Measurements from ENCODE around the gene RNPEP.
"Not testable (repeated sequence)": the region's sequence is repeated elsewhere in the genome, so short reads cannot be mapped to it uniquely, and the experiment has no call there.

RNPEP gene

DNA sequence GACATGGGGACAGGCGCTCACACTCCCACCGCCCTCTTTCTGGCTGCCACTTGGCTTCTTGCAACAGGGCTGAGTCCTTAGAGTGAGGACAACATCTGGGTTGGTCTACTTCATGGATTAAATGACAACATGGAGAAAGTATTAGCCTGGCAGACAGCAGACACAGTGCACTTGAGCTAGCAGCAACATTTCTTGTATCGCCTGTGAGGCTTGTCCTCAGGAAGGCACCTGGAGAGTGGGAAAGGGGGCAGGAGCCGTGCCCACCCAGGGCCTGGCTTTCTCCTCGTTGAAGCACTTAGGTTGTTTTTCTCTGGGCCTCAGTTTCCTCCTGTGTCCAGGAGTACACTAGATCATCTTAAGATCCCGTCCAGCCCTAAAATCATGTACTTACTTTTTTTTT is 31.6 kb downstream of the RNPEP start:
- Mint-ChIP-seq H3K36me3 (no peaks in the 10 kb centered on the region), H3K4me3 (no peak overlapping the region), H3K27me3 (peaks cover 2% of the 10 kb centered on the region), H3K9me3 (no peaks in the 10 kb centered on the region), H3K4me1 (no peaks in the 10 kb centered on the region), H3K27ac (no peak overlapping the region)

DNA sequence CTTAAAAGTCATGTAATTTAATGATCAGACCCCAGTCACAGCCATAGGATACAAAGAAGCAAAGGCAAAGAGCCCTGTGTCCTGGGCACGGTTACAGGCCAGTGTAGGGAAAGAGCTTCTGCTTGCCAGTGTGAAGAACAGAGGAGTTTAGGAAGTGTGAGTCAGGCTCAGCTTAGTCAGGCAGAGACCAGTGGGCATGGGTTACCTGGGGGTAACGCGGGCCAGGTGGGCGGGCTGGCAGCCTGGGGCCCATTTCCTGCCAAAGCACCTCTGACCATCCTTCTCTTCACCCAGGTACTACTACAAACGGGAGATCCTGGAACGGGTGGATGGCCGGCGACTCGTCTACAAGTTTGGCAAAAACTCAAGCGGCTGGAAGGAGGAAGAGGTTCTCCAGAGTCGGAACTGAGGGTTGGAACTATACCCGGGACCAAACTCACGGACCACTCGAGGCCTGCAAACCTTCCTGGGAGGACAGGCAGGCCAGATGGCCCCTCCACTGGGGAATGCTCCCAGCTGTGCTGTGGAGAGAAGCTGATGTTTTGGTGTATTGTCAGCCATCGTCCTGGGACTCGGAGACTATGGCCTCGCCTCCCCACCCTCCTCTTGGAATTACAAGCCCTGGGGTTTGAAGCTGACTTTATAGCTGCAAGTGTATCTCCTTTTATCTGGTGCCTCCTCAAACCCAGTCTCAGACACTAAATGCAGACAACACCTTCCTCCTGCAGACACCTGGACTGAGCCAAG is 32.6 kb downstream of the RNPEP start:
- H3K9me3 Mint-ChIP-seq, result no peaks in the 10 kb centered on the region
- H3K4me3 Mint-ChIP-seq, result no peak overlapping the region
- no peaks in the 10 kb centered on the region for H3K4me1 Mint-ChIP-seq
- H3K27me3 Mint-ChIP-seq, result peaks cover 2% of the 10 kb centered on the region
- H3K36me3 Mint-ChIP-seq, result no peaks in the 10 kb centered on the region
- no peak overlapping the region for H3K27ac Mint-ChIP-seq

DNA sequence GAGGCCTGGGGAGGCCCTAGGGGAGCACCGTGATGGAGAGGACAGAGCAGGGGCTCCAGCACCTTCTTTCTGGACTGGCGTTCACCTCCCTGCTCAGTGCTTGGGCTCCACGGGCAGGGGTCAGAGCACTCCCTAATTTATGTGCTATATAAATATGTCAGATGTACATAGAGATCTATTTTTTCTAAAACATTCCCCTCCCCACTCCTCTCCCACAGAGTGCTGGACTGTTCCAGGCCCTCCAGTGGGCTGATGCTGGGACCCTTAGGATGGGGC is 33.2 kb downstream of the RNPEP start:
- H3K4me1 Mint-ChIP-seq, result no peaks in the 10 kb centered on the region
- H3K27ac Mint-ChIP-seq, result no peak overlapping the region
- no peak overlapping the region for H3K4me3 Mint-ChIP-seq
- peaks cover 2% of the 10 kb centered on the region for H3K27me3 Mint-ChIP-seq
- no peaks in the 10 kb centered on the region for H3K36me3 Mint-ChIP-seq
- H3K9me3 Mint-ChIP-seq, result no peaks in the 10 kb centered on the region

DNA sequence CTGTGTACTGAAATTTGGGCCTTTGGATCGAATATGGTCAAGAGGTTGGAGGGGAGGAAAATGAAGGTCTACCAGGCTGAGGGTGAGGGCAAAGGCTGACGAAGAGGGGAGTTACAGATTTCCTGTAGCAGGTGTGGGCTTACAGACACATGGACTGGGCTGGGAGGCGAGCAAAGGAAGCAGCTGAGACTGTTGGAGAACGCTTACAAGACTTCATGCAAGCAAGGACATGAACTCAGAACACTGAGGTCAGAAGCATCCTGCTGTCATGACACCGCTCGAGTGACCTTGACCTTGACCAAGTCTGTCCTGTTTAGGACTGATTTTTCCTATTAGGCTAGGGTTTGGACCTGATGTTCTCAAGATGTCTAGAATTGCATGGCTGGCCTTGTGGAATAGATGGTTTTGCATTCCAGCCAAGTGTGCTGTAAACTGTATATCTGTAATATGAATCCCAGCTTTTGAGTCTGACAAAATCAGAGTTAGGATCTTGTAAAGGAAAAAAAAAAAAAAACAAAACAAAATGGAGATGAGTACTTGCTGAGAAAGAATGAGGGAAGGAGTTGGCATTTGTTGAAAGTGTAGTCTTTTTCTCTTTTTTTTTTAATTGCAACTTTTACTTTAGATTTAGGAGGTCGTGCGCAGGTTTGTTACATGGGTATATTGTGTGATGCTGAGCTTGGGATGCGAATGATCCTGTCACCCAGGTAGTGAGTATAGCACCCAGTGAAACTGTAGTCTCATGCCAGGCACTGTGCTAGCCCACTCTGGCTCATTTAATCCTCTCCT is 33.8 kb downstream of the RNPEP start:
- peaks cover 2% of the 10 kb centered on the region for H3K27me3 Mint-ChIP-seq
- no peaks in the 10 kb centered on the region for H3K36me3 Mint-ChIP-seq
- no peak overlapping the region for H3K4me3 Mint-ChIP-seq
- H3K4me1 Mint-ChIP-seq, result no peaks in the 10 kb centered on the region
- H3K27ac Mint-ChIP-seq, result no peak overlapping the region
- no peaks in the 10 kb centered on the region for H3K9me3 Mint-ChIP-seq

DNA sequence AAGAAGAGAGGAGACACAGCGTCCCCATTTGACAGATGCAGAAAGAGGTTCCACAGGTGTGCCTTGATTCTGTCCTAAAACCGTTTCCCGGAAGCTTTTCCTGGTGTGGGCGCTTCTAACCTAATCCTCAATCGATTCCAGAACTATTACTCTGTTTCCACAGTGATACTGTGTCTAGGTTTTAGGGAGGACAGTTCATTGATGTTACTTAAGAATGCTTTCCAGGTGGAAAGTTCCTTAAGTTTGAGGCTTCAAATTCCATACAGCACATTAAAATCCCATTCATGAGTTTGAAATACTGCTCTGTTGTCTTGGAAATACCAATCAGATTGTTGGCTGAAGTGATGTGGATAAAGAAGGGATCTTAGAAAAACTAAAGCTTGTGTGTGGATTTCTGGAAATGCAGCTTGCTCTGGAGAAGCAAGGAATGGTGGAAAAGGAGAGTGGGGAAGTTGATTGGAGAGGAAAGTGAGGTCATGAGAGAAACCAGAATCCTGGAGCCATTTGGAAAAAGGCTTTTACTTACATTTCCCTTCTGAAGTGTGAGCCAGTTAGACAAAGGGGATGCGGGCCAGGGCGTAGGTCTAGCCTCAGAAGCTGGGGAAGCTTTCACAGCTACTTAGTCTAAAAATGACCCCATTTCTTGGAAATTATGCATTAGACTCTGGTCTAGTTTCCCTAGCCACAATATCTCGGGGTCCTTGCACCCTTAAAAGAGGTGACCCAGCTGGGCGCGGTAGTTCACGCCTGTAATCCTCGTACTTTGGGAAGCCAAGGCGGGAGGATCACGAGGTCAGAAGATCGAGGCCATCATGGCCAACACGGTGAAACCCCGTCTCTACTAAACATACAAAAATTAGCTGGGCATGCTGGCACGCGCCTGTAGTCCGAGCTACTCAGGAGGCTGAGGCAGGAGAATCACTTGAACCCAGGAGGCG is 34.6 kb downstream of the RNPEP start:
- Mint-ChIP-seq H3K36me3 (no peaks in the 10 kb centered on the region), H3K9me3 (no peaks in the 10 kb centered on the region), H3K27ac (no peak overlapping the region), H3K4me3 (no peak overlapping the region), H3K27me3 (peaks cover 2% of the 10 kb centered on the region), H3K4me1 (no peaks in the 10 kb centered on the region)

DNA sequence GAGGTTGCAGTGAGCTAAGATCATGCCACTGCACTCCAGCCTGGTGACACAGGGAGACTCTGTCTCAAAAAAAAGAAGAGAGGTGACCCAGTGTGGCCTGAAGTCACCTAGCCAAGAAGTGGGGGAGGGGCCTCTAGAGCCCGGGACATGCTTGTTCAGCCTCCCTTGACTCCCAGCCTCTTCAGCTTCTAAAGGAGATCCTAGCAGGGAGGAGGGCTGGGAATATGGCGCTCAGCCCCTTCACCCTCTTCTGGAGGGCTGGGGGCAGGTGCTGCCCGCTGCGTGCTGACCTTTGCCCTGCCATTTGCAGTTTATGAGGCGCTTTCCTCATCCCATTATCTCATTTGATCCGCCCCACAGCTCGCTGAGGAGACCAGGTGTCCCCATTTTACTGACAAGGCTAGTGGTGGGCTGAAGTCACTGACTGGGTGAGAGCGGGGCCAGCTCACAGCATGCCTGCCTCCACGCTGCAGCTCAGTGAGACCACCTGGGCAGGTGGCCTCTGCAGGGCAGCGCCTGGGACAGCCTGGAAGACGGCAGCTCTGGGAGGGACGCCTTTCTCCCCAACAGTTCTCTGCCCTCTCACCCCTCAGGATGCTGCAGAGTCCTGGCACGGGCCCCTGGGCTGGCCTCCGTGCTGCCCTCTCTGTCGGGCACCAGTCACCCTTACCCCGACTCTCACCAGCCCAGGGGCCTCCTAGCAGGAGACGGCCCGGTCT is 35.5 kb downstream of the RNPEP start:
- peaks cover 2% of the 10 kb centered on the region for H3K27me3 Mint-ChIP-seq
- H3K27ac Mint-ChIP-seq, result no peak overlapping the region
- no peaks in the 10 kb centered on the region for H3K4me1 Mint-ChIP-seq
- H3K9me3 Mint-ChIP-seq, result no peaks in the 10 kb centered on the region
- H3K4me3 Mint-ChIP-seq, result no peak overlapping the region
- no peaks in the 10 kb centered on the region for H3K36me3 Mint-ChIP-seq

DNA sequence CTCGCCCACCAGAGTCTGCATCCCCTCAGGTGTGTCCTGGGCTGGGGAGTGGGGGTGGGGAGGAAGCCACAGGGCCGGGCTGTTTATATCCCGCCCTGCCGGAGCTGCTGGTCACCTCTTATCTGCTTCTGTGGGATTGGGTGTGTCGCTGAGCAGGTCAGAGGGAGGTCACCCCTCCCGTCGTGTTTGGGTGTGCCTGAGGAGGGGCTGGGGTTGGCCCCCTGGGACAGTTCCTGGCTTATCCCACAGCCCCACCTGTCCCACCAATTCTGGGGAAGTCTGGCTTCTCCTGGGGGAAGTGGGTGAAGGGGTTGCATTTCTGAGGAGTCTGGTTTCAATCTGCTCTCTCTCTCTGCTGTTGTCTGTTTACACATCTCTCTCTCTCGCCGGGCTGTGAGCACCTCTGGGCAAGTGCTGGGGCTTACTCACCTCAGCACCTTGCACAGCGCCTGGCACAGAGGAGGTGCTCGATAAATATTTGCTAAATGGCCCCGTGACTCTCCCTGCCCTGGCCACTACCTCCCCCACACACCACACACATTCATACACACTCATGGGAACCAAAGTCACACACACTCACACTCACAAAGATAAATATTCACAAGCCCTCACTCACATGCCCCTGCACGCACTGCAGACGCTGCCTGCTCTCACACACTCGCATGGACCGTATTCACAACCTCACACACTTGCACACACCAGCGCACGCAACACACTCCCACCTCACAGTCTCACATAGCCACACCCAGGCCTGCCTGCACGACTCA is 36.2 kb downstream of the RNPEP start:
- peaks cover 2% of the 10 kb centered on the region for H3K27me3 Mint-ChIP-seq
- H3K9me3 Mint-ChIP-seq, result no peaks in the 10 kb centered on the region
- H3K36me3 Mint-ChIP-seq, result no peaks in the 10 kb centered on the region
- H3K27ac Mint-ChIP-seq, result no peak overlapping the region
- H3K4me3 Mint-ChIP-seq, result no peak overlapping the region
- H3K4me1 Mint-ChIP-seq, result no peaks in the 10 kb centered on the region

DNA sequence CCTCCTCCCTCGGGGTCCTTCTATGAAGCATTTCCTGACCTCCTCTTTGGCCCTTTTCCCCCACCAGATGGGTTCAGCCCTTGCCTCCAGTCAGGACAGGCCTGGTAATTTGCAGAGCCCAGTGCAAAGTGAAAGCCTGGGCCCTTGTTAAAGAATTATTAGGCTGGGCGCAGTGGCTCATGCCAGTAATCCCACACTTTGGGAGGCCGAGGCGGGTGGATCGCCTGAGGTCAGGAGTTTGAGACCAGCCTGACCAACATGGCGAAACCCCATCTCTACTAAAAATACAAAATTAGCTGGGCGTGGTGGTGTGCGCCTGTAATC is 36.7 kb downstream of the RNPEP start:
- not testable (repeated sequence) for H3K4me3 Mint-ChIP-seq, H3K27me3 Mint-ChIP-seq, H3K4me1 Mint-ChIP-seq, H3K36me3 Mint-ChIP-seq, H3K27ac Mint-ChIP-seq, H3K9me3 Mint-ChIP-seq

DNA sequence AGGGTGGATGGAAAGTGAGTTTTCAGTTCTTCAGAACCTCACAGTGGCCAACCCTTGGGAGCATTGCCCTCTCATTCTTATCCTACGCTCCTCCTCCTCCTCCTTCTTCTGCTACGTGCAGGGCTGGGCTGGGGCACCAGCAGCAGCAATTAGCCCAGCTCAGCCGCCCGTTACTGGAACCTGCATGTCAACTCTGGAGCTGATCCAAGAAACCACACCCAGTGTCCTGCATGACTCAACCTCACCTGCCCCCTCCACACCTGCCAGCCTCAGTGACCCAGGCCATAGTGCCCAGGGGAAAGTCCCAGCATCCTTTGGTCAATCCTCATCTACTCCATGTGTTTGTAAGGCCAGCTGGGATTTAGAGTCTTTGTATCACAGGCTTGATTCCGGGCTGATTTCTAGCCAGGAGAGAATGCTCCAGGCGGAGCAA is 40.6 kb downstream of the RNPEP start:
- Mint-ChIP-seq H3K27ac (no peak overlapping the region), H3K4me1 (no peaks in the 10 kb centered on the region), H3K36me3 (no peaks in the 10 kb centered on the region), H3K9me3 (no peaks in the 10 kb centered on the region), H3K27me3 (no peaks in the 10 kb centered on the region), H3K4me3 (no peak overlapping the region)

DNA sequence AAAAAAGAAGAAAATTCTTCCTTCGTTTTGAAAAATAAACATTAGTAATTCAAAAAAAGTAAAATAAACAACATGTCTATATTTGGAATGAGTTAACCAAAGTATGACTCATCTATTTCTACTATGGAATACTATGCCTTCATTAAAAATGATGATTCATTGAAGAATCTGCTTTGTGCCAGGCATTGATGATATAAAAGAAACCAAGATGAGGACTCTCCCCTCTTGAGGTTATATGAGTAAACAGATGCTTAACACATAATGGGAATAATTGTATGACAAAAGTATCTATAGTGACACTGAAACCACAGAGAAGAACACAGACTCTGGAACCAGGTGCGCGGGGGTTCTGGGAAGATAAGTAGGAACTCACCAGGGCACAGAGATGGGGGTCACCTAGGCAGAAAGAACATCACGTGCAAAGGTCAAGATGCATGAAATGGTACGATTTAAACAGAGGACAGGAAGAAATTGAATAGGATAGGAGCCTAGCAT is 46.8 kb downstream of the RNPEP start:
- no peak overlapping the region for H3K4me3 Mint-ChIP-seq

DNA sequence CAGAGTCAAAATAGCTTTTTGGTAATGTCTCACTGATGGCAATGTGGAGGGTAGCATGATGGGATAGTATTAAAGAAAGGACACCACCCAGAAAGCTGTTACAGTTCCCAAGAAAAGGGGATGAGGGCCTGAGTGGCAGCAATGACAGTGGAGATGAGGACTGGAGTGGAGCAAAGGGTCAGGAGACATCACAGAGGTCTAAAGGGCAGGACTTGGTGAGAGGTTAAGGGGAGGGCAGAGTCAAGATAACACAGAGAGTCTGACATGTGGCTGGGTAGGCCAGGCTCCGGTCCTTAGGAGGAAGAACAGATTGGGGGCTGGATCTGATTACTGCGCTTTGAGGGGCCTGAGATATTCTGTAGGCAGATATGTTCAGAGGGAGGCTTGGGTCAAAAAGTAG is 47.3 kb downstream of the RNPEP start:
- no peak overlapping the region for H3K27ac Mint-ChIP-seq
- no peaks in the 10 kb centered on the region for H3K9me3 Mint-ChIP-seq
- no peaks in the 10 kb centered on the region for H3K27me3 Mint-ChIP-seq
- H3K36me3 Mint-ChIP-seq, result no peaks in the 10 kb centered on the region
- H3K4me3 Mint-ChIP-seq, result no peak overlapping the region
- peaks cover 3% of the 10 kb centered on the region for H3K4me1 Mint-ChIP-seq

More for the DNA sequence above, 46.8 kb downstream of the RNPEP start:
- peaks cover 3% of the 10 kb centered on the region for H3K4me1 Mint-ChIP-seq
- no peaks in the 10 kb centered on the region for H3K9me3 Mint-ChIP-seq
- H3K27me3 Mint-ChIP-seq, result no peaks in the 10 kb centered on the region
- no peak overlapping the region for H3K27ac Mint-ChIP-seq
- no peaks in the 10 kb centered on the region for H3K36me3 Mint-ChIP-seq

DNA sequence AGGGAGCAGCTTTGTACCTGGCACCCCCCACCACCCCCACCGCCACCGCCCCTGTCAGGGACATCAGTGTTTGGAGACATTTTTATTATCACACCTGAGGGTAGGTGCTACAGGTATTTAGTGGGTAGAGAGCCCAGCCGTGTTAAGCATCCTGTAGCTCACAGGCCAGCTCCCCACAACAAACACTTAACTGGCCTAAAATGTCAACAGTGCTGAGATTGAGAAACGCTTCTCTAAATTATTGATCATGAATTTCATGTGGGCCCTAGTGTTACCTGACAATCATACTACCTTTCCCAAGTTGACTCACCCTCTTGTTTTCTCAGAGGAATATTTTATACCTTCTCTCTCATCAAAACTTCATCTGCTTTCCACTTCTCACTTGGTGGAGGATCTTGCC is 49.3 kb downstream of the RNPEP start:
- no peaks in the 10 kb centered on the region for H3K27me3 Mint-ChIP-seq
- H3K4me3 Mint-ChIP-seq, result no peak overlapping the region
- H3K27ac Mint-ChIP-seq, result no peak overlapping the region

DNA sequence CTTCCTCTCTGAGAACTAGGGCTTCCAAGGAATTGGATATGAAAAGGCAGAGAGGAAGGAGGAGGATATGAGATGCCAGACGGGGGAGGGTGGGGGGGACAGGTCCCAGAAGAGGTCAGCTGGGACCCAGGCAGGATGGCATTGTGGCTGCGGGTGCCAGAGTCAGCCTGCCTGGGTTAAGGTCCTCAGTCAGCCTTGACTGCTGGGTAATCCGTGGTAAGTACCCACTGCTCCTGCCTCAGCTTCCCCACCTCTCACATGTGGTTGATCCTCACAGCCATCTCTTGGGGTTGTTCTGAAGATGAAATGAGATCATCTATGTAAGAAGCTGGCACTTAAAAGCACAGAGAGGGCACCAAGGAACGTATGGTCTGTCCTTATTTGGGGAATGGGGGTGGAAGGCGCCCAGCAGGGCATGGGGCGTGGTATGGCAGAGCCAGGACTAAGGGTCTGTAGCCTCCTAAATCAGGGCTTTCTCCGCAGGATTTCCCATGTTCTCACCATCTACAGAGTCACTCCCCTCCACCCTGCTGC is 51.8 kb downstream of the RNPEP start:
- Mint-ChIP-seq H3K9me3 (no peaks in the 10 kb centered on the region), H3K36me3 (no peaks in the 10 kb centered on the region), H3K27ac (no peak overlapping the region), H3K27me3 (no peaks in the 10 kb centered on the region), H3K4me1 (peaks cover 3% of the 10 kb centered on the region), H3K4me3 (no peak overlapping the region)

More for the DNA sequence above, 49.3 kb downstream of the RNPEP start:
- no peaks in the 10 kb centered on the region for H3K9me3 Mint-ChIP-seq
- peaks cover 3% of the 10 kb centered on the region for H3K4me1 Mint-ChIP-seq
- no peaks in the 10 kb centered on the region for H3K36me3 Mint-ChIP-seq

DNA sequence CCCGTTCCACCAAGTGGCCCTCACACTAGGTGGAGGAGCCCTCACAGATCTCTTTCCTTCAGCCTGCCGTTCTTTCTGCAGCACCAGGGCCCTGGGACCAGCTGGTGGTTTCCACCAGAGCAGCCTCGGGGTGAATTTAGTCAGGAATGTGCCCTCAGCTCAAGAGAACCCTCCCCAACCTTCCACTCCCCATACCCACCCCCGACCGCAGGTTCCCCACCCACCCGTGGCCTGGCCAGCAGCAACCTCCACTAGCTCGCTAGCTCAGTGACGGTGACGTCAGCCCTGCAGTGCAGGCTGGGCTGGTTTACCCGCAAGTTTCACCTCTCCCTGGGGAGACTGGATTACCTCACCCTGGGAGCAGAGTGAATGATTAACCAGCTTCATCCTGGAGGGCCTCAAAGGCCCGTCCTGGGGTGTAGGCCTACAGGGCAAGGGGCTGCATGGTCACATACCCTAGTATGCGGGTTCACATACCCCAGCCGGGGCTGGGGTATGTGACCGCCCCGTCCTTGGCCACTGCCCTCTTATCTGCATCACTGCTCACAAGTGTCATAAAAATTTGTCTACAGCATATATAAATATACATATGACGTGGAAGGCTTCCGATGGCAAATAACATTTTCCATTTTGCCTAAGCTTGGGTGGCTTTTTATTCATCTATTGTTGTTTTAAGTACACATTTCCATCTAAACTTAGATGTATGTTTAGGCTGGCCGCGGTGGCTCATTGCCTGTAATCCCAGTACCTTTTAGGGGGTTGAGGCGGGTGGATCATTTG is 52.4 kb downstream of the RNPEP start:
- Mint-ChIP-seq H3K9me3 (no peaks in the 10 kb centered on the region), H3K36me3 (no peaks in the 10 kb centered on the region), H3K4me1 (no peaks in the 10 kb centered on the region), H3K27ac (no peak overlapping the region), H3K4me3 (no peak overlapping the region), H3K27me3 (no peaks in the 10 kb centered on the region)

Measured in activated naive CD4-positive, alpha-beta T cell treated with anti-CD3 and anti-CD28 coated beads, Interleukin-2, amount 50 U/mL, for 24 hours (primary cell).